IMR-90 (cell line): ENCODE data around the gene FBP1. TPM values are rescaled to one million over a fixed set of nuclear protein-coding genes. Genes with fewer than 3 reads are reported as not detected.

Source experiments
- ATAC-seq: fragments of 200-7000 bp; cut with Tn5 transposase; 2 replicates; pipeline ENCODE4 v1.9.1; 2020; ENCODE audit warnings: low read depth, mild to moderate bottlenecking, moderate library complexity
- BruUV-seq: library from RNA; stranded (reverse); fragments of 400-500 nt; replicated peaks from 2 replicates; lab custom pipeline; 2021; lab: Mats Ljungman, UMichigan
- CTCF ChIA-PET: fragments of 300-600 bp; formaldehyde crosslinking; extraction: SDS; loops from one replicate; lab custom pipeline; 2021; ENCODE audit warnings: antibody characterized with exemption; lab: Yijun Ruan, JAX
- POLR2A ChIA-PET: fragments of 300-600 bp; sonication (Branson Sonifier 250); formaldehyde crosslinking; loops from one replicate; lab custom pipeline; 2022; ENCODE audit warnings: antibody characterized with exemption; ENCODE audit not compliant: unreplicated experiment; lab: Charles Lee
- DNase-seq: peaks from one replicate; pipeline ENCODE4 v3.0.0; 2013
- H2AFZ ChIP-seq: replicated peaks from 2 replicates; pipeline ENCODE3; 2013; ENCODE audit warnings: low read length, mild to moderate bottlenecking; ENCODE audit not compliant: poor library complexity
- H2AK5ac ChIP-seq: 2 replicates; pipeline ENCODE4 v1.6.1; 2013; ENCODE audit warnings: low read depth, low read length, inconsistent platforms
- H2AK9ac ChIP-seq: replicated peaks from 2 replicates; pipeline ENCODE3; 2013; ENCODE audit warnings: mild to moderate bottlenecking, low read depth, low read length, moderate library complexity; ENCODE audit not compliant: poor library complexity
- H2BK120ac ChIP-seq: 2 replicates; pipeline ENCODE4 v1.6.1; 2013; ENCODE audit warnings: low read depth, low read length, inconsistent platforms
- H2BK15ac ChIP-seq: 3 replicates; pipeline ENCODE4 v1.6.1; 2013; ENCODE audit warnings: low read depth, low read length, inconsistent platforms
- H2BK20ac ChIP-seq: 2 replicates; pipeline ENCODE4 v1.6.1; 2013; ENCODE audit warnings: low read depth, mild to moderate bottlenecking, inconsistent platforms, low read length, moderate library complexity
- H2BK5ac ChIP-seq: 2 replicates; pipeline ENCODE4 v1.6.1; 2013; ENCODE audit warnings: mild to moderate bottlenecking, low read depth, low read length, inconsistent platforms; ENCODE audit not compliant: poor library complexity, severe bottlenecking
- H3K14ac ChIP-seq: replicated peaks from 2 replicates; pipeline ENCODE4 v1.6.1; 2013; ENCODE audit warnings: low read depth, low read length, inconsistent platforms
- H3K18ac ChIP-seq: 2 replicates; pipeline ENCODE4 v1.6.1; 2013; ENCODE audit warnings: low read depth, low read length, control low read depth
- H3K23ac ChIP-seq: 2 replicates; pipeline ENCODE4 v1.6.1; 2013; ENCODE audit warnings: low read depth, low read length, inconsistent platforms
- H3K27ac ChIP-seq: 2 replicates; pipeline ENCODE4 v1.5.1; 2013; ENCODE audit warnings: mild to moderate bottlenecking, control low read depth, low read length; ENCODE audit not compliant: insufficient read depth
- H3K27me3 ChIP-seq: 2 replicates; pipeline ENCODE4 v1.6.1; 2013; ENCODE audit warnings: low read length; ENCODE audit not compliant: control insufficient read depth, insufficient read depth
- H3K36me3 ChIP-seq: 2 replicates; pipeline ENCODE4 v1.6.1; 2013; ENCODE audit warnings: low read length, mixed read lengths; ENCODE audit not compliant: control insufficient read depth, insufficient read depth
- H3K4ac ChIP-seq: 2 replicates; pipeline ENCODE4 v1.6.1; 2013; ENCODE audit warnings: low read depth, low read length, inconsistent platforms
- H3K4me1 ChIP-seq: 2 replicates; pipeline ENCODE4 v1.6.1; 2013; ENCODE audit warnings: low read length, mixed read lengths; ENCODE audit not compliant: control insufficient read depth, insufficient read depth
- H3K4me2 ChIP-seq: 2 replicates; pipeline ENCODE4 v1.6.1; 2013; ENCODE audit warnings: low read depth, mild to moderate bottlenecking, control low read depth, low read length, moderate library complexity
- H3K4me3 ChIP-seq: 2 replicates; pipeline ENCODE4 v1.5.1; 2013; ENCODE audit warnings: low read depth, mild to moderate bottlenecking, control low read depth, low read length, moderate library complexity; ENCODE audit not compliant: insufficient read depth
- H3K56ac ChIP-seq: 2 replicates; pipeline ENCODE4 v1.6.1; 2013; ENCODE audit warnings: low read length, inconsistent platforms; ENCODE audit not compliant: insufficient read depth; ENCODE audit errors: extremely low read depth
- H3K79me1 ChIP-seq, 2 experiments: 2 replicates each; pipeline ENCODE4 v1.6.1; 2013; ENCODE audit warnings: low read length in 2 of 2, inconsistent platforms in 1 of 2, low read depth in 1 of 2
- H3K9ac ChIP-seq: 2 replicates; pipeline ENCODE4 v1.6.1; 2013; ENCODE audit warnings: low read depth, low read length, control low read depth
- H3K9me1 ChIP-seq: 2 replicates; pipeline ENCODE4 v1.6.1; 2013; ENCODE audit warnings: low read length, inconsistent platforms; ENCODE audit not compliant: insufficient read depth
- H3K9me3 ChIP-seq: 2 replicates; pipeline ENCODE4 v1.6.1; 2013; ENCODE audit warnings: low read length; ENCODE audit not compliant: control insufficient read depth, insufficient read depth
- H4K20me1 ChIP-seq: 2 replicates; pipeline ENCODE4 v1.6.1; 2013; ENCODE audit warnings: low read length, inconsistent platforms; ENCODE audit not compliant: insufficient read depth
- H4K5ac ChIP-seq: 2 replicates; pipeline ENCODE4 v1.6.1; 2013; ENCODE audit warnings: mild to moderate bottlenecking, low read depth, low read length, control low read depth
- H4K8ac ChIP-seq, 2 experiments: 2 replicates each; pipeline ENCODE4 v1.6.1; 2013; ENCODE audit warnings: low read depth in 2 of 2, low read length in 2 of 2, control low read depth in 1 of 2, inconsistent platforms in 1 of 2
- H4K91ac ChIP-seq: 2 replicates; pipeline ENCODE4 v1.6.1; 2013; ENCODE audit warnings: low read depth, low read length, inconsistent platforms; ENCODE audit not compliant: insufficient read depth
- CEBPB ChIP-seq: IDR thresholded peaks from 2 replicates; pipeline ENCODE4 v1.6.1; 2012; ENCODE audit warnings: low read depth, low read length, improper control_type of control experiment
- ELK1 ChIP-seq: fragments of 150-350 bp; IDR thresholded peaks from 2 replicates; pipeline ENCODE4 v1.6.1; 2016; ENCODE audit warnings: low read depth, mild to moderate bottlenecking, low read length, moderate library complexity, borderline replicate concordance
- MAFK ChIP-seq: IDR thresholded peaks from 2 replicates; pipeline ENCODE4 v1.6.1; 2012; ENCODE audit warnings: low read depth, low read length, improper control_type of control experiment
- MXI1 ChIP-seq: IDR thresholded peaks from 2 replicates; pipeline ENCODE4 v1.6.1; 2012; ENCODE audit warnings: low read depth, mild to moderate bottlenecking, low read length, moderate library complexity, borderline replicate concordance
- NFE2L2 ChIP-seq: fragments of 150-350 bp; IDR thresholded peaks from 2 replicates; pipeline ENCODE4 v1.6.1; 2016; ENCODE audit warnings: low read depth, mild to moderate bottlenecking, low read length
- POLR2A ChIP-seq: IDR thresholded peaks from 2 replicates; pipeline ENCODE4 v1.6.1; 2012; ENCODE audit warnings: mild to moderate bottlenecking, low read depth, low read length
- RFX5 ChIP-seq: IDR thresholded peaks from 2 replicates; pipeline ENCODE4 v1.8.0; 2012; ENCODE audit warnings: low read depth, mild to moderate bottlenecking, low read length, moderate library complexity
- WGBS, 2 experiments: methylation state at CpG; one replicate each; pipeline versions ENCODE4 v1.1.5 to v1.1.7; 2013; ENCODE audit warnings: missing lambda C conversion rate in 2 of 2; ENCODE audit not compliant: insufficient read length in 1 of 2; ENCODE audit errors: extremely low coverage in 2 of 2; 5-methylcytosine and 5-hydroxymethylcytosine counted together
- dilution Hi-C: fragments of 300-500 bp; cut with HindIII; formaldehyde crosslinking; loops from one replicate; pipeline ENCODE4 v1.14.3; 2018; ENCODE audit warnings: low sequenced_read_pairs; ENCODE audit not compliant: unreplicated experiment
- in situ Hi-C: fragments of 300-500 bp; cut with MboI; formaldehyde crosslinking; loops from 3 replicates; pipeline ENCODE4 v1.14.3; 2019; ENCODE audit warnings: low sequenced_read_pairs, inconsistent platforms, mixed read lengths
- intact Hi-C: fragments of 100-400 bp; cut with micrococcal nuclease; formaldehyde crosslinking; loops from 2 replicates; pipeline ENCODE4 v1.10.0; 2022
- polyA plus RNA-seq, 3 experiments: library from polyadenylated mRNA; depleted of rRNA; stranded (reverse); fragments of >200 nt; gene quantifications; 2 replicates each; pipeline ENCODE4 v1.2.3, GENCODE V29; 2012; ENCODE audit warnings: low replicate concordance in 1 of 3
- total RNA-seq: library from RNA; depleted of rRNA; stranded (reverse); fragments of >200 nt; gene quantifications from 2 replicates; pipeline ENCODE4 v1.2.3, GENCODE V29; 2012

FBP1 gene
- total and polyA plus RNA-seq, 2 of the 4 experiments (the other 2 are of a cell fraction): not detected

- DNase-seq: no peak
- no peak overlapping the region for H2AFZ ChIP-seq
- H4K5ac ChIP-seq: no peak overlapping the region
- no peak overlapping the region for H3K14ac ChIP-seq
- H3K4ac ChIP-seq: no peak overlapping the region
- BruUV-seq: no TSS peak
- no peaks in the 10 kb centered on the region for H4K20me1 ChIP-seq
- peaks cover 26% of the 10 kb centered on the region for H3K27me3 ChIP-seq
- no peak overlapping the region for H4K8ac ChIP-seq
- H3K27ac ChIP-seq: no peak overlapping the region
- H3K79me1 ChIP-seq: no peaks in the 10 kb centered on the region
- no peaks in the 10 kb centered on the region for H3K9me1 ChIP-seq
- H3K9me3 ChIP-seq: no peaks in the 10 kb centered on the region
- ChIA-PET POLR2A (no interaction called here), CTCF (no interaction called here)
- 76% methylated on average over 3 of the region's 6 CpGs; no CpG with 5 or more reads in 1 of the 2 experiments for WGBS, 2 experiments
- H3K4me2 ChIP-seq: no peak overlapping the region
- no peak overlapping the region for H2BK120ac ChIP-seq
- H4K91ac ChIP-seq: no peak overlapping the region
- intact Hi-C loops (no loop called here), dilution Hi-C loops (no loop called here), in situ Hi-C loops (no loop called here)
- no peak overlapping the region for H2BK20ac ChIP-seq
- no peak overlapping the region for H3K18ac ChIP-seq
- no peak overlapping the region for H2BK15ac ChIP-seq
- no peak overlapping the region for H2AK5ac ChIP-seq
- H3K4me1 ChIP-seq: no peaks in the 10 kb centered on the region
- H3K56ac ChIP-seq: no peak overlapping the region
- no peak overlapping the region for H2BK5ac ChIP-seq
- H3K23ac ChIP-seq: no peak overlapping the region
- no peak for TF ChIP-seq MXI1
- TF ChIP-seq RFX5: no peak
- TF ChIP-seq MAFK: no peak
- no peak for TF ChIP-seq POLR2A
- TF ChIP-seq NFE2L2: no peak
- TF ChIP-seq CEBPB: no peak
- no peak for TF ChIP-seq ELK1
- no peak overlapping the region for H3K9ac ChIP-seq
- H3K4me3 ChIP-seq: no peak overlapping the region
- H2AK9ac ChIP-seq: no peak overlapping the region
- no peaks in the 10 kb centered on the region for H3K36me3 ChIP-seq
- ATAC-seq: no peak
These were observed 12.0 kb downstream of the FBP1 start for GRCh38 chr9:94627287-94627686.
